NB4 (cell line): Measurements from ENCODE around the gene BFAR.

Experiments used
- CTCF ChIP-seq: IDR thresholded peaks from one replicate; pipeline ENCODE4 v1.5.1; 2012; ENCODE audit warnings: low read depth, low read length
- MAX ChIP-seq: IDR thresholded peaks from 2 replicates; pipeline ENCODE4 v1.6.1; 2011; ENCODE audit warnings: low read depth, low read length
- POLR2A ChIP-seq: IDR thresholded peaks from 2 replicates; pipeline ENCODE4 v1.6.1; 2011; ENCODE audit warnings: mild to moderate bottlenecking; ENCODE audit not compliant: insufficient read length; ENCODE audit errors: extremely low read depth

- TF ChIP-seq CTCF (no peak), MAX (no peak), POLR2A (no peak)
Observed at GRCh38 chr16:14681115-14681514, 48.4 kb downstream of the BFAR start.
